ENCODE measurements around the gene MIAT. TPM values are rescaled to one million over a fixed set of nuclear protein-coding genes. Genes with fewer than 3 reads are reported as not detected.

The MIAT gene
- total RNA-seq, 1 experiment from 2014 or later = 0.33 TPM

DNA sequence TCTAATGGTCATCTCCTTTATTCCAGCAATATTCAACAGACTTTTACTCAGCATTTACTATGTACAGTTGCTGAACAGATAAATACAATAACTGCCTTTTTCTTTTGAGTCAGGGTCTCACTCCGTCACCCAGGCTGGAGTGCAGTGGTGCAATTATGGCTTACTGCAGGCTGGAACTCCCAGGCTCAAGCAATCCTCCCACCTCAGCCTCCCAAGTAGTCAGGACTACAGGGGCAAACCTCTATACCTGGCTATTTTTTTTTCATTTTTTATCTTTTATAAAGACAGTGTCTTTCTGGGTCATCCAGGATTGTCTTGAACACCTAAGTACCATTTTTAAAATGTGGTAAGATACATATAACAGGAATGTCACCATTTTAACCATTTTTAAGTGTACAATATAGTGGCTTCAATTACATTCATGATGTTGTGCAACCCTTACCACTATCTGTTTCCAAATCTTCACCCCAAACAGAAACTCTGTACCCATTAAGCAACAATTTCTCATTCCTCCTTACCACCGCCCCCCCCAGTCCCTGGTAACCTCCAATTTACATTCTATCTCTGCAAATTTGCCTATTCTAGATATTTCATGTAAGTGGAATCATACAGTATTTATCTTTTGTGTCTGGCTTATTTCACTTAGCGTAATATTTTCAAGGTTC, 67.8 kb downstream of the MIAT start:
- Histone ChIP-seq H3K4me3 (no peak overlapping the region), H3K9me3 (no peaks in the 10 kb centered on the region), H3K36me3 (no peaks in the 10 kb centered on the region; the same call in none of the 2 replicates), H3K27me3 (no peaks in the 10 kb centered on the region)
- DNase-seq = no peak

Other genes starting within 250 kb of the MIAT start
- gene ASPHD2, start 228.3 kb upstream of the MIAT start, total RNA-seq (2014; rRNA removed; shearing (Covaris generic); ENCODE audit: low replicate concordance) = 1.8 and 3.4 TPM in 2 replicates
- gene HPS4, start 173.8 kb upstream of the MIAT start, total RNA-seq (2014; rRNA removed; shearing (Covaris generic); ENCODE audit: low replicate concordance) = 13.0 and 13.9 TPM in 2 replicates
- 18.6 and 30.6 TPM in 2 replicates for gene SRRD, start 173.7 kb upstream of the MIAT start, total RNA-seq (2014; rRNA removed; shearing (Covaris generic); ENCODE audit: low replicate concordance)
- gene TFIP11, start 145.1 kb upstream of the MIAT start, total RNA-seq (2014; rRNA removed; shearing (Covaris generic); ENCODE audit: low replicate concordance) = 37.6 and 51.1 TPM in 2 replicates
- 21.1 and 37.1 TPM in 2 replicates for gene TPST2, start 67.5 kb upstream of the MIAT start, total RNA-seq (2014; rRNA removed; shearing (Covaris generic); ENCODE audit: low replicate concordance)
- gene CRYBB1, start 39.6 kb upstream of the MIAT start, total RNA-seq (2014; rRNA removed; shearing (Covaris generic); ENCODE audit: low replicate concordance) = not detected in 2 replicates
- gene CRYBA4, start 35.6 kb upstream of the MIAT start, total RNA-seq (2014; rRNA removed; shearing (Covaris generic); ENCODE audit: low replicate concordance) = not detected in 2 replicates

All from MG63 (cell line).